IPS-11a (cell line): Measurements from ENCODE around the gene FAM135A.

Experiments
- H3K4me3 ChIP-seq: one replicate; pipeline ENCODE4 v1.5.1; 2013; ENCODE audit warnings: low read depth, low read length, control low read depth

FAM135A gene

DNA sequence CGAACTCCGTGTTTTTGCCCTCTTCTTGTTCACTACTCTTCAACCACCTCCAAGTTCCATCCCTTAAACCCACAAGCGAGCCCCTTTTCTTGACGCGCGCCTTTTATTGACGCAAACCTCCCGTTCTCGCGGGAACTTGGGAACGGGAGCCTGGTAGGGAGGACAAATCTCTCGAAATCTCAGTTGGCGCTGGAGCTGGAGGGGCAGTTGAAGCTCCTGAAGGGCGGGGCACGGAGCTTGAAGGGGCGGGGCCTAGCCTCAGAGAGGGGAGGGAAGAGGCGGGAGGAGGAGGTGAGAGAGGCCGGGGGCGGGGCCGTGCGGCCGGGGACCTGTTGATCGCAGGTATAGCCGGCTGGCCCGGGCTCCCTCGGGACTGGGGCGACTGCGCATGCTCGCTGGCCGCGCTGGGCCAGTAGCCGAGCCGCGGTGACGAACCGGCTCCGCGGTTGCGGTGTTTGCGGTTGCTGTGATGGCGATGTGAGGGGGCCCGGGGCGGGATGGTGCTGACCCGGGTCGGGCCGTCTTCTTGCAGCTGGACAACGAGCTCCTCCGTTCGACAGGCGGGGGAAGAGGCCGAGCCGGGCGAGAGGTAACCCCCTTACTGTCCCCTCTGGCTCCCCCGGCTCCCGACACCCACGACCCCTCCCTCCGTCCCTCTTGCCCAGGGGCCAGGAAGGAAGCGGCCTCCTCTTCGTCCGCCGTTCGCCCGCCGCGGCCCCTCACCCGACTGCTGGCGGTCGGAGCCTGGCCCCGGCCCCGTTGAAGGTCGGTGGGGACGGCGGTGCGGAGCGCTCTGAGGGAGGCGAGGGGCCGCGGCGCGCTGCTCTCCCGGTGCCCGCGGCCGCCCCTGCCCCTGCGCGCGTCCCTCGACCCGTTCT, at the start of gene FAM135A:
Gene FAM135A (plus strand): TSS at position 395 of the 878 bp plus-strand sequence. CDS start 14,835 bp downstream, outside the sequence.
- peak within 1 kb of the TSS; percentile 92 for H3K4me3 ChIP-seq

DNA sequence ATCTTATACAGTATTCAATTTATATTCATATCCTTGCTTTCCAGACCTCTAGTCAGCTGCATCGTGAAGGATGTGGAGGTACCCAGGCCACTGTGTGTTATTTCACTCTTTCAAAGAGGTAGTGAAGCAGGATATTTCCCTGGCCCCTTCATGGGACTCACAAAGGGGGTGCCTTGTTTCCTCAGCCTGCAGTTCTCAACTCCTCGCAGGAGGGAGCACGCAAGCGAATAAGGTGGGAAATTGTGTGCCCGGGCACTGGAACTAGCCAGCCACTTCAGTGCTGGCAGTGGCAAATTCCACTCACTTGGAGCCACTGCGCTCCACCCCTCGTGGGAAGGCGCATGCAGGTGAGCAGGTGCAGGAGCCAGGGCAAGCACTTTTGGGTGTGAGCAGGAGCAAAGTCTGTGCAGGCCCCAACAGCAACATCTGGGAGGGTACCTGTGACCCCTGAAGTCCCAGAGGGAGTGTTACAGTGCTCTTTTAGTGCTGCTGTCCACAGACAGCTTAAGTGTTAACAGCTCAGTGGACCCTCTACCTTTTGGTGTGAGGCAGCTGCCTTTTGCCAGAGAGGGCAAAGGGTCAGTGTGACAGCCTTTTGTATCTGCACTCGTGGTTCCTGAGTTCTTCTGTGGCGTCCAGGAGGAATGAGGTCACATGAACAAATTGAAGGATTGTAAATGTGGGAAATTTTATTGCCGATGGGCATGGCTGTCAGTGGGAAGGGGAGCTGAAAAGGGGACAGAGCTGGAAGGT, 49.4 kb upstream of the FAM135A start:
- no peak overlapping the region for H3K4me3 ChIP-seq

DNA sequence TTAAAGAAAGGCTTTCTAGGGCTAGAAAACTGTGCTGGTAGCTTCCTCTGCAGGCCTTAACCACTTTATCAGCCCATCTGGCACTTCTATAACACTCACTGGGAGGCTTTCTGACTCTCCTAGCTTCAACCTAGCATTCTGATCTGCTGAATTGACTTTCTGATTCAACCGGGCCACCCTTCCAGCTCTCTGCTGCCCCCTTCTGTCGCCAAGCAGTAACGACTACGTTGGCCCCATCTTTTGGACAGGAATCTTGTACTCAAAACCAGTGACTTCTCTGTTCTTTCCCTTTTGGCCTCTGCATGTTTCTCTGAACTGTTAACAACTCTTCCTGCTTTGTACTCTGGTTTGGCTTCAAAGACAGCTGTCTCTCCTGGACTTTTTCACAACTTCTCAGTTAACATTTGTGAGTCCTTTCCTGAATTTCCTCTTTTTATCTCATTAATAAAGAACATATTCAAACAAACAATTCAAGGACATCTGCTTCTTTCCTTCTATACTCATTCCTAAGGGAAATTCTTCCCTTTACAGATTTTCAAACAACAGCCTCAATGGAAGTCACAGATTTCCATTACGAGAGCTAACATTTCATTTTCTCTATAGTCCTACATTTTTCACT, 43.9 kb upstream of the FAM135A start:
- no peak overlapping the region for H3K4me3 ChIP-seq

DNA sequence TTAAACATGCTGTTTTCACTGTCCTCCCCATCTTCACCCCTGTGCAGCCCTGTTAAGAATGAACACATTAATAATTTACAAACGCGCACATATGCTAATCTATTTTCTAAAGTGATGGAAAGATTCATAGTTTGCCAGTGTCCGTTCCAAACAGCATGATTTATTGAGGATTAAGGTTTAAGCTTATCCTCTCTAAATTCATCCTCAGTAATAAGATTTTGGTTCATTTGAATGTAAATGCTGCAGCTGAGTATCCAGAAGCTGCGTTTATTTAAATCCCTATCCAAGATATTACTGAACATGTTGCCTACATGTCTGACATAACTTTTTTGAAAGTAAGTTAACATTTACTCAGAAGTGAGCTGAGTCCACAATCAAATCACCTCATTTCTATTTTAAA, 42.8 kb upstream of the FAM135A start:
- no peak overlapping the region for H3K4me3 ChIP-seq

DNA sequence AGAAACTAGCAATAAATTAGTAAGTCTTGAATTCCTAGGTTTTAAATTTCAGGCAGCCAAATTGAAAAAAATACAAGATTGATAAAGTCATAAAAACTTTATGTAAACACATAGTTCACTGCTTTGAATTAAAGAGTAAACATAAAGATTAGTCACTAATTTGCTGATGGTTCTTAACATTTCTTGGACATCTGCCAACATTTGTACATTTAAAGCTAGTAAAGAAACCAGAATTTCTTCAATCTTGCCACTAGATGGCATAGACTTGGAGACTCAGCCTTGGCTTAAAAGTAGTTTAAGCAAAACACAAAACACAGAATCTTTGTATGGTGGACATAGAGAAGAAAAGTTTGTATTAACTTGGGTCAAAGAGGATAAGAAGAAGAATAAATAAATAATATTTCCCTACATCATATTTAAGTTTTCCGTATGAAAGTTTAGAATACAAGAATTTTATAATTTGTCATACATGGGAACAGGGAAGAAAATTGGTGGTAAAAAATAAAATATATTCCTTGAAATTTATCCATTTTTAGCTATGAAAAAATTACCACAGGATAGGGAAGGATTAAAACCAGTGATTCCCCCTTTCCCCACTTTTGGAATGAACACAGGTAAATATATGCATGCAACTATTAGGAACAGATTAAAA, 41.7 kb upstream of the FAM135A start:
- H3K4me3 ChIP-seq, result no peak overlapping the region

DNA sequence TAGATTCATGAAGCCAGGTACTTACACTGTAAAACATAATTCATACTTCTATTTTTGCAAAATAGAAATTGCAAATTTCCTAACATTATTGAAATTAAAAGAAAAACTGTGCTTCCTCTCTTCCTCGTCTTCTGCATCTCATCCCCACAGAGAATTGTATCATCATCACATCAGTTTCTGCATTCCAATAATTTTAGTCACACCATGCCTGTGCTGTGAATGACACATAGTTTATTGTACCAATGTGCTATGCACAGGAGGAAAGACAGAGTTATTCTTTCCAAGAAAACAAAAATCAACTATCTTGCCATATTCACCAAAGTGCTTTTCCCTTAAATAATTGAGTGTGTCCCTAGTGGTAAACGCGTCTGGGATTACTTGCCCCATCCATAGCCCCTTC, 38.1 kb upstream of the FAM135A start:
- H3K4me3 ChIP-seq, result no peak overlapping the region

DNA sequence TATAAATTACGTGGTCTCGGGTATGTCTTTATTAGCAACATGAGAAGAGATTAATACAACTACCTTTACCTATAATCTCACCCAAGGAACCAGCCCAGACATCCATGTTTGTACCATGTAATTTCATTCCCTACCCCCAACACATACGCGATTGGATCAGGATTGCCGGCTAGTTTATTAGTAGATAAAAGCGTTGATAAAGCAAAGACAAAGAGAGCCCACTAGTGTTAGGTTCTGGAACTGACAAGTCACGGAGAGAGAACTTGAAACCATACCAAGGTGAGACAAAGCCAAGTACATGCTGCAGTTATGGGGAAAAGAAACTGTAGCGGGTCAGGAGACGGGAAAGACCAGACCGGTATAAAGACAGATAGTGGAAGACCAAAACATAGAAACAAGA, 37.4 kb upstream of the FAM135A start:
- H3K4me3 ChIP-seq, result no peak overlapping the region

DNA sequence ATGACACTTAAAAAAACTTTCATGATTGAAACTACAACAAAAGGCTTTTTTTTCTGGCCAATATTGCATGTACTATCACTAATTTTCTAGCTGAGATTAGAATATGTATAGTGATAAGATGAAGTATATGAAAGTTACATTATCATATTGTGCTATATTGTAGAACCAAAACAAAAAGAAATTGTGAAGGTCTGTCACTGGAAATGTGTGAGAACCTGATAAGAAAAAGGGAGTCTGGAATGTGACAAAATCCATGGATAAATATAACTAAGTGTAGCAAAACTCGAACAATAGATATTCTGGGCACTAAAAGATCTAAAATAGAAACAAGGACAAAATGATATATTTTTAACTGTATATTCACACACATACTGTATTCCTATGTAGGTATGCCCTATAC, 36.7 kb upstream of the FAM135A start:
- H3K4me3 ChIP-seq, result no peak overlapping the region

DNA sequence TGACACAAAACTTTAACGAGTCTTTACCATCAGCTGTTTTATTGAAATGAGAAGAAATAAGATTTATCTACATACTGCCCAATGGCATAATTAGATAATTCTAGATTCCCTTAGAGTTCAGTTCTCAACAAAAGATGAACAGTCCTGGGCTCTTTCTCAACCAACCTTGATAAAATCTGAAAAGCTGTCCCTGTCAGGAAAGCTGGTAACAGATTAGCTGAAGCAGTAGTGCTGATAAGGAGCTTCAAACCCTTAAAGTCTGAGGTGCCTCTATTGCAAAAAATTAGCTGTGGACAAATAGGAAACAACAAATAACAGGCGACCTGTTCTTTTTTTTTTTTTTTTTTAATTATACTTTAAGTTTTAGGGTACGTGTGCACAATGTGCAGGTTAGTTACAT, 35.9 kb upstream of the FAM135A start:
- H3K4me3 ChIP-seq, result no peak overlapping the region

GRCh38 chr6:70379473-70380013, 33.8 kb upstream of the FAM135A start:
- H3K4me3 ChIP-seq, result no peak overlapping the region

DNA sequence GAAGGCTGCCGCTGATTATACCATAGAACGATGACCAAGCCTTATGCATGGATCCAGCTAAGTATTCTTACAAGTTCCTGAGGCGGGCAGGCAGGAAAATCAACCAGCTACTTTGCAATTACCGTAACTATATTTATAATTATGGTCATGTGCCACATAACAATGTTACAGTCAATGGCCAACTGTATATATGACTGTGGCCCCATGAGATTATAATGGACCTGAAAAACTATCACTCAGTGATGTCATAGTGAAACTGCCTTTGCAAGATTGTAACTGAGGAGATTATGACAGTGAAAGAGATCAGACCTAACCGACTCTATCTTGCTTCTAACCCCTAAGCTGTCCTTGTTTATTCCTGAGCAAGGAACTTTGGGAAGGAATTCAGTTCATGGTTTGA, 33.1 kb upstream of the FAM135A start:
- H3K4me3 ChIP-seq, result no peak overlapping the region

- no peak overlapping the region for H3K4me3 ChIP-seq
Observed at GRCh38 chr6:70380771-70381416, 32.4 kb upstream of the FAM135A start.

DNA sequence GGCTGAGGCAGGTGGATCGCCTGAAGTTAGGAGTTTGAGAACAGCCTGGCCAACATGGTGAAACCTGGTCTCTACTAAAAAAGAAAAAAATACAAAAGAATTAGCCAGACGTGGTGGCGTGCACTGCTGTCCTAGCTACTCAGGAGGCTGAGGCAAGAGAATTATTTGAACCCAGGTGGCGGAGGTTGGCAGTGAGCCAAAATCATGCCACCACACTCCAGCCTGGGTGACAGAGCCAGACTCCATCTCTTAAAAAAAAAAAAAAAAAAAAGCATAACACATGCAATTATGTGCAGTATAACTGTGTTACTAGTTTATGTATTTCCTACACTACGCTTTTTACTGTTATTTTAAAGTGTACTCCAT, 31.9 kb upstream of the FAM135A start:
- no peak overlapping the region for H3K4me3 ChIP-seq

DNA sequence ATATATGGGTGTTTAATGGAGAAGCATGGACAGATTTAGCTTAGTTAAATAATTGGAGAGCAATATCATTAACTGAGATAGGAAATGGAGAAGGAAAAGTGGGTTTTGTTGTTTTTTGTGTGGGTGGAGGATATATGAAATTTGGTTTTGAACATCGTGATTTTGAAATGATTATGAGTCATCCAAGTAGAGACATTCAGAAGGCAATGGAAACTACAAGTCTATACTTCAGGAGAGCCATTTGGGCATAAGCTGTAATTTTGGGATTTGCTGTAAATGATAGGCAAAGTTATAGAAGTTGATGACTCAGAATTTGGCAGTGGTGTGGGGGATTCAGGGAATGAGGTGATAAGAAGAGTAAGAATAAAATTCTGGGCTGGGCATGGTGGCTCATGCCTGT, 27.4 kb upstream of the FAM135A start:
- no peak overlapping the region for H3K4me3 ChIP-seq

DNA sequence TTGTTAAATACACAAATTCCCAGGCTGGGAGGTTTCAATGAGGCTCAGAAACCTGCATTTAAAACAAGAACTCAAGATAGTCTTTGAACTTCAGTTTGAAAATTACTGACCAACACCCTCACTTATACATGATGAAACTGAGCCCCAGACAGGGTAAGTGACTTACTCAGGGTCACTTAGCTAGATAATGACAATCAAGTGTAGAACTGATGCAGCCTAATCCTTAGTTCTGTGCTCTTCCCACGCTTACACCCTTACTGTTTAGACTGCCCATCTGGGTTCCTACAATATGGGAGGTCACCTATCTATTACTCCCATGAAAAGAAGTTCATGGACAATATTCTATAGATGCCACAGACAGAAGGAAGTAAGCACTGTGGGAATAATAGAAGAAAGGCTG, 24.5 kb upstream of the FAM135A start:
- H3K4me3 ChIP-seq, result no peak overlapping the region

- H3K4me3 ChIP-seq, result no peak overlapping the region
Observed at GRCh38 chr6:70389261-70389660, 24.0 kb upstream of the FAM135A start.

DNA sequence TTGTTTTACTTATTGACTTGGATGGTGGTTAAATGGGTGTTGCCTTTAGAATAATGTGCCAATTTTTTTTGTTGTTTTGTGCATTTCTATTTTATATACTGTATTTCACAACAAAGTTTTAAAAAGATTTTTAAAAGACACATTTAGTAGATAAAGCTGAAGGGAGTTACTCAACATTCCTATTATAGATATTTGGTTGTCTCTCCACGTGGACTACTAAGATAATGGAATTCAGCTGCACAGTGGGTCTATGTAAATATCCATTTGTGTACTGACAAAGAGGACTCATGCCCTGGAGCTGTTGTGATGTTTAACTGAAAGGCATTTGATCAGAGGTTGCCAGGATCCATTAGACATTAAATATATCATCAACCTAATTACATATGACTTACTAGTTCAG, 23.2 kb upstream of the FAM135A start:
- no peak overlapping the region for H3K4me3 ChIP-seq

DNA sequence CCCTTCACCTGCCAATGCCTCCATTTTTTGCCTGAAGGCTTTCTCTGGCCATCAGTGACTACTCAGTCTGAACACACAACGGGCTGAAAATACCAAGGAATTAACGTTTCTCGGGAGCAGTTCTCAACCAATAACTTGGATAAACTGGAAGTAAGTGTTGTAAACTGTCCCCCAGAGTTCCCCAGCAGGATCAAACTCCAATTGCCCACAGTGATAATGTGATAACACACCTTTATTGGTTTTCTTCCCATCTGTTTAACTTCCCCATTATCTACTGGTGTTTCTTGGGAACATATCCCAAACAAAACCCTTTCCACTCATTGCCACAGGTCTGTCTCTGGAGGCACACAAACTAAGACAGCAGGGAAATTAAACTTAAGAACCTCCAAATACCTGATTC, 21.8 kb upstream of the FAM135A start:
- H3K4me3 ChIP-seq, result no peak overlapping the region

GRCh38 chr6:70394518-70395300, 18.6 kb upstream of the FAM135A start:
- H3K4me3 ChIP-seq, result no peak overlapping the region

DNA sequence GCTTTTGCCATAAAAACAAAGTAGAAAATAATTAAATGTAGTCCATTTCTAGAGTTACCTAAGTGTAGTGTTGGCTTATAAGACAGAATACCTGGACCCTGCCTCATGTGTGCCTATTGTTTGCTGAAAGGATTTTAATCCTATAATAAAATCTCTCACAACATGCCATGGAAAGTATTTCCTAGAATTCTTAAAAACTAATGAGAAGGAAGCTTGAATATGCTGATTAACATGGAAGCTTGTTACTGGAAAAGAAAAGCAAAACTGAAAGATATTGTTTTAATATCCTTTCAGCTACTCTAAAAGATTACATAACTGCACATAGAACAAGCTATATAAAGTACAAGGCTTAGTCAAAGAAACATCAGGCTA, 18.0 kb upstream of the FAM135A start:
- no peak overlapping the region for H3K4me3 ChIP-seq
